GM12892 (cell line): ENCODE data around the gene KCNJ6.

Experiments
- POLR2AphosphoS5 ChIP-seq: IDR thresholded peaks from 2 replicates; pipeline ENCODE4 v1.6.1; 2011; ENCODE audit warnings: low read depth, low read length, control low read depth
- TAF1 ChIP-seq: IDR thresholded peaks from 2 replicates; pipeline ENCODE4 v1.6.1; 2011; ENCODE audit warnings: low read depth, mild to moderate bottlenecking, control low read depth, low read length, borderline replicate concordance

DNA sequence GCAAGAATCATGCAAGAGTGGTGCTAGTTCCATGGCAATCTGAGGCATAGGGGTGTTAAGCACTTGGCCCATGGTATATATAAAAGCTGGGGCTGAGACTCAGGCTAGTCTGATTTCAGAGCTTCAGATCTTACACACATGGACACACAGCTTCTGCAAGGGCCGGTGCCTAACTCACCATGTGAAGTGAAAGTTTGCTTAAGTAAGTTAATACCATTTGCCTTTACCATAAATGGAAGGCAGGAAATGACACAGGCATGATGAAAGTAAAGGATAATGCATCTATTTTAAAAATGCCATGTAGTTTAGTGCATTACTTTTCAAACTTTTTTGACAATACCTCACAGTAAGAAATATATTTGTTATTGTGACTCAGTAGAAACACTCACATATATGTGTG is 122.6 kb downstream of the KCNJ6 start:
- no peak for TF ChIP-seq TAF1
- no peak for TF ChIP-seq POLR2AphosphoS5
